ENCODE results near the gene CACNA1G. TPM values are rescaled to one million over a fixed set of nuclear protein-coding genes. Genes with fewer than 3 reads are reported as not detected.

CACNA1G gene
- total RNA-seq, 1 donor from 2014 or later = 4.9 TPM

- intact Hi-C loops (cut with DNase I) = no loop called here
- TF ChIP-seq POLR2AphosphoS5 (IDR thresholded peaks at IDR 0.05; ENCODE audit: insufficient read depth in 1 of 2, low read depth in 1 of 2) (no peak), POLR2A (IDR thresholded peaks at IDR 0.05) (no peak), CTCF (IDR thresholded peaks at IDR 0.05) (no peak)
- no peaks in the 10 kb centered on the region for H3K9me3 ChIP-seq
- H3K27ac ChIP-seq = no peak overlapping the region
- no peaks in the 10 kb centered on the region for H3K36me3 ChIP-seq
- no peak overlapping the region for H3K4me3 ChIP-seq
- DNase-seq (ENCODE audit: extremely low spot score in 2 of 2) = no peak
- H3K4me1 ChIP-seq = peaks cover under 1% of the 10 kb centered on the region
- no peaks in the 10 kb centered on the region for H3K27me3 ChIP-seq
Observed at GRCh38 chr17:50520483-50520882, 40.0 kb upstream of the CACNA1G start.

- H3K9me3 ChIP-seq = no peaks in the 10 kb centered on the region
- no peak overlapping the region for H3K4me3 ChIP-seq
- DNase-seq (ENCODE audit: extremely low spot score in 2 of 2) = no peak
- no peaks in the 10 kb centered on the region for H3K4me1 ChIP-seq
- intact Hi-C loops (cut with DNase I) = no loop called here
- no peak overlapping the region for H3K27ac ChIP-seq
- H3K36me3 ChIP-seq = no peaks in the 10 kb centered on the region
- TF ChIP-seq POLR2AphosphoS5 (IDR thresholded peaks at IDR 0.05; ENCODE audit: insufficient read depth in 1 of 2, low read depth in 1 of 2) (no peak), POLR2A (IDR thresholded peaks at IDR 0.05) (no peak), CTCF (IDR thresholded peaks at IDR 0.05) (no peak)
- no peaks in the 10 kb centered on the region for H3K27me3 ChIP-seq
Observed at GRCh38 chr17:50521514-50521913, 39.0 kb upstream of the CACNA1G start.

- intact Hi-C loops (cut with DNase I) = no loop called here
- Histone ChIP-seq H3K36me3 (no peaks in the 10 kb centered on the region), H3K4me1 (no peaks in the 10 kb centered on the region), H3K27me3 (no peaks in the 10 kb centered on the region), H3K9me3 (no peaks in the 10 kb centered on the region), H3K27ac (no peak overlapping the region), H3K4me3 (no peak overlapping the region)
- DNase-seq (ENCODE audit: extremely low spot score in 2 of 2) = no peak
- TF ChIP-seq CTCF (IDR thresholded peaks at IDR 0.05) (no peak), POLR2A (IDR thresholded peaks at IDR 0.05) (no peak), POLR2AphosphoS5 (IDR thresholded peaks at IDR 0.05; ENCODE audit: insufficient read depth in 1 of 2, low read depth in 1 of 2) (no peak)
Observed at GRCh38 chr17:50522766-50523165, 37.7 kb upstream of the CACNA1G start.

- H3K27ac ChIP-seq = no peak overlapping the region
- H3K36me3 ChIP-seq = no peaks in the 10 kb centered on the region
- no peak for DNase-seq (ENCODE audit: extremely low spot score in 2 of 2)
- intact Hi-C loops (cut with DNase I) = no loop called here
- H3K27me3 ChIP-seq = no peaks in the 10 kb centered on the region
- H3K9me3 ChIP-seq = no peaks in the 10 kb centered on the region
- no peak overlapping the region for H3K4me3 ChIP-seq
- no peak for TF ChIP-seq POLR2AphosphoS5 (IDR thresholded peaks at IDR 0.05; ENCODE audit: insufficient read depth in 1 of 2, low read depth in 1 of 2)
- no peaks in the 10 kb centered on the region for H3K4me1 ChIP-seq
Observed at GRCh38 chr17:50523208-50523607, 37.3 kb upstream of the CACNA1G start.

- TF ChIP-seq CTCF (IDR thresholded peaks at IDR 0.05) = no peak
- TF ChIP-seq POLR2AphosphoS5 (IDR thresholded peaks at IDR 0.05; ENCODE audit: insufficient read depth in 1 of 2, low read depth in 1 of 2) = no peak
- no peak for TF ChIP-seq POLR2A (IDR thresholded peaks at IDR 0.05)
- Histone ChIP-seq H3K36me3 (no peaks in the 10 kb centered on the region), H3K27me3 (no peaks in the 10 kb centered on the region), H3K27ac (no peak overlapping the region), H3K4me3 (no peak overlapping the region), H3K9me3 (no peaks in the 10 kb centered on the region), H3K4me1 (no peaks in the 10 kb centered on the region)
- DNase-seq (ENCODE audit: extremely low spot score in 2 of 2) = no peak
- intact Hi-C loops (cut with DNase I) = no loop called here
Observed at GRCh38 chr17:50524838-50525237, 35.7 kb upstream of the CACNA1G start.

Measured in vagina (tissue), 2 donors.